ENCODE results near the gene PDCD6IP. TPM values are rescaled to one million over a fixed set of nuclear protein-coding genes. Genes with fewer than 3 reads are reported as not detected.

PDCD6IP gene
- polyA plus RNA-seq, 1 donor from 2014 or later: 196 TPM

GRCh38 chr3:33807191-33807590 lies 8.8 kb downstream of the PDCD6IP start:
- no peak overlapping the region for H3K27ac ChIP-seq (ENCODE audit: low read length)
- no peaks in the 10 kb centered on the region for H3K36me3 ChIP-seq (ENCODE audit: insufficient read depth, low read length)
- no peaks in the 10 kb centered on the region for H3K9me3 ChIP-seq (ENCODE audit: low read length)
- no peak overlapping the region for H2AFZ ChIP-seq (ENCODE audit: low read depth, low read length)
- no peaks in the 10 kb centered on the region for H3K9me2 ChIP-seq (ENCODE audit: insufficient read depth, low read length)
- no peaks in the 10 kb centered on the region for H4K20me1 ChIP-seq (ENCODE audit: insufficient read depth)
- H3K79me2 ChIP-seq (replicated peaks; ENCODE audit: insufficient read depth, low read length): peaks cover 56% of the 10 kb centered on the region
- no peaks in the 10 kb centered on the region for H3F3A ChIP-seq (ENCODE audit: insufficient read depth, low read length, poor library complexity, severe bottlenecking)
- H3K4me2 ChIP-seq (ENCODE audit: low read length): no peak overlapping the region
- H3K4me3 ChIP-seq (ENCODE audit: low read length): no peak overlapping the region
- H3K27me3 ChIP-seq (ENCODE audit: insufficient read depth, low read depth, low read length): no peaks in the 10 kb centered on the region
- H3K9ac ChIP-seq (ENCODE audit: low read length): no peak overlapping the region
- TF ChIP-seq MXI1 (conservative IDR thresholded peaks at IDR 0.05; ENCODE audit: poor library complexity, severe bottlenecking) (no peak), SMC3 (conservative IDR thresholded peaks at IDR 0.05; ENCODE audit: poor library complexity) (no peak), RAD21 (conservative IDR thresholded peaks at IDR 0.05) (no peak), EZH2 (IDR thresholded peaks at IDR 0.05; ENCODE audit: borderline replicate concordance, insufficient read depth, low read length, poor library complexity, severe bottlenecking) (no peak), TAF1 (IDR thresholded peaks at IDR 0.05; ENCODE audit: low read depth) (no peak), EP300 (conservative IDR thresholded peaks at IDR 0.05; ENCODE audit: poor library complexity, severe bottlenecking) (no peak), POLR2AphosphoS5 (IDR thresholded peaks at IDR 0.05) (no peak)
- TF ChIP-seq, protein P1, sequence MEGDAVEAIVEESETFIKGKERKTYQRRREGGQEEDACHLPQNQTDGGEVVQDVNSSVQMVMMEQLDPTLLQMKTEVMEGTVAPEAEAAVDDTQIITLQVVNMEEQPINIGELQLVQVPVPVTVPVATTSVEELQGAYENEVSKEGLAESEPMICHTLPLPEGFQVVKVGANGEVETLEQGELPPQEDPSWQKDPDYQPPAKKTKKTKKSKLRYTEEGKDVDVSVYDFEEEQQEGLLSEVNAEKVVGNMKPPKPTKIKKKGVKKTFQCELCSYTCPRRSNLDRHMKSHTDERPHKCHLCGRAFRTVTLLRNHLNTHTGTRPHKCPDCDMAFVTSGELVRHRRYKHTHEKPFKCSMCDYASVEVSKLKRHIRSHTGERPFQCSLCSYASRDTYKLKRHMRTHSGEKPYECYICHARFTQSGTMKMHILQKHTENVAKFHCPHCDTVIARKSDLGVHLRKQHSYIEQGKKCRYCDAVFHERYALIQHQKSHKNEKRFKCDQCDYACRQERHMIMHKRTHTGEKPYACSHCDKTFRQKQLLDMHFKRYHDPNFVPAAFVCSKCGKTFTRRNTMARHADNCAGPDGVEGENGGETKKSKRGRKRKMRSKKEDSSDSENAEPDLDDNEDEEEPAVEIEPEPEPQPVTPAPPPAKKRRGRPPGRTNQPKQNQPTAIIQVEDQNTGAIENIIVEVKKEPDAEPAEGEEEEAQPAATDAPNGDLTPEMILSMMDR (IDR thresholded peaks at IDR 0.05; ENCODE audit: poor library complexity, severe bottlenecking): no peak
- TF ChIP-seq, protein P2, sequence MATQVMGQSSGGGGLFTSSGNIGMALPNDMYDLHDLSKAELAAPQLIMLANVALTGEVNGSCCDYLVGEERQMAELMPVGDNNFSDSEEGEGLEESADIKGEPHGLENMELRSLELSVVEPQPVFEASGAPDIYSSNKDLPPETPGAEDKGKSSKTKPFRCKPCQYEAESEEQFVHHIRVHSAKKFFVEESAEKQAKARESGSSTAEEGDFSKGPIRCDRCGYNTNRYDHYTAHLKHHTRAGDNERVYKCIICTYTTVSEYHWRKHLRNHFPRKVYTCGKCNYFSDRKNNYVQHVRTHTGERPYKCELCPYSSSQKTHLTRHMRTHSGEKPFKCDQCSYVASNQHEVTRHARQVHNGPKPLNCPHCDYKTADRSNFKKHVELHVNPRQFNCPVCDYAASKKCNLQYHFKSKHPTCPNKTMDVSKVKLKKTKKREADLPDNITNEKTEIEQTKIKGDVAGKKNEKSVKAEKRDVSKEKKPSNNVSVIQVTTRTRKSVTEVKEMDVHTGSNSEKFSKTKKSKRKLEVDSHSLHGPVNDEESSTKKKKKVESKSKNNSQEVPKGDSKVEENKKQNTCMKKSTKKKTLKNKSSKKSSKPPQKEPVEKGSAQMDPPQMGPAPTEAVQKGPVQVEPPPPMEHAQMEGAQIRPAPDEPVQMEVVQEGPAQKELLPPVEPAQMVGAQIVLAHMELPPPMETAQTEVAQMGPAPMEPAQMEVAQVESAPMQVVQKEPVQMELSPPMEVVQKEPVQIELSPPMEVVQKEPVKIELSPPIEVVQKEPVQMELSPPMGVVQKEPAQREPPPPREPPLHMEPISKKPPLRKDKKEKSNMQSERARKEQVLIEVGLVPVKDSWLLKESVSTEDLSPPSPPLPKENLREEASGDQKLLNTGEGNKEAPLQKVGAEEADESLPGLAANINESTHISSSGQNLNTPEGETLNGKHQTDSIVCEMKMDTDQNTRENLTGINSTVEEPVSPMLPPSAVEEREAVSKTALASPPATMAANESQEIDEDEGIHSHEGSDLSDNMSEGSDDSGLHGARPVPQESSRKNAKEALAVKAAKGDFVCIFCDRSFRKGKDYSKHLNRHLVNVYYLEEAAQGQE (IDR thresholded peaks at IDR 0.05; ENCODE audit: borderline replicate concordance): no peak

GRCh38 chr3:33808559-33808958 lies 10.1 kb downstream of the PDCD6IP start:
- Histone ChIP-seq H3K4me2 (ENCODE audit: low read length) (no peak overlapping the region), H2AFZ (ENCODE audit: low read depth, low read length) (no peak overlapping the region), H4K20me1 (ENCODE audit: insufficient read depth) (no peaks in the 10 kb centered on the region), H3K4me3 (ENCODE audit: low read length) (no peak overlapping the region), H3K9me2 (ENCODE audit: insufficient read depth, low read length) (no peaks in the 10 kb centered on the region), H3K27ac (ENCODE audit: low read length) (no peak overlapping the region), H3K9me3 (ENCODE audit: low read length) (no peaks in the 10 kb centered on the region), H3F3A (ENCODE audit: insufficient read depth, low read length, poor library complexity, severe bottlenecking) (no peaks in the 10 kb centered on the region), H3K36me3 (ENCODE audit: insufficient read depth, low read length) (no peaks in the 10 kb centered on the region), H3K79me2 (replicated peaks; ENCODE audit: insufficient read depth, low read length) (peaks cover 46% of the 10 kb centered on the region), H3K9ac (ENCODE audit: low read length) (no peak overlapping the region), H3K27me3 (ENCODE audit: insufficient read depth, low read depth, low read length) (no peaks in the 10 kb centered on the region)
- TF ChIP-seq MXI1 (conservative IDR thresholded peaks at IDR 0.05; ENCODE audit: poor library complexity, severe bottlenecking) (no peak), POLR2AphosphoS5 (IDR thresholded peaks at IDR 0.05) (no peak), SMC3 (conservative IDR thresholded peaks at IDR 0.05; ENCODE audit: poor library complexity) (no peak), TAF1 (IDR thresholded peaks at IDR 0.05; ENCODE audit: low read depth) (no peak), EP300 (conservative IDR thresholded peaks at IDR 0.05; ENCODE audit: poor library complexity, severe bottlenecking) (no peak), RAD21 (conservative IDR thresholded peaks at IDR 0.05) (no peak), EZH2 (IDR thresholded peaks at IDR 0.05; ENCODE audit: borderline replicate concordance, insufficient read depth, low read length, poor library complexity, severe bottlenecking) (no peak)
- TF ChIP-seq, protein P2 (IDR thresholded peaks at IDR 0.05; ENCODE audit: borderline replicate concordance): no peak
- TF ChIP-seq, protein P1 (IDR thresholded peaks at IDR 0.05; ENCODE audit: poor library complexity, severe bottlenecking): no peak
